HG03520 (cell line): ENCODE data around the gene DIPK1B.
"Not testable (repeated sequence)": the region's sequence is repeated elsewhere in the genome, so short reads cannot be mapped to it uniquely, and the experiment has no call there.

Experiments
- ATAC-seq: cut with Tn5 transposase; IDR thresholded peaks from one replicate; pipeline ENCODE4 v1.9.1; 2021; ENCODE audit warnings: mild to moderate bottlenecking, moderate library complexity; ENCODE audit not compliant: unreplicated experiment

Gene DIPK1B

DNA sequence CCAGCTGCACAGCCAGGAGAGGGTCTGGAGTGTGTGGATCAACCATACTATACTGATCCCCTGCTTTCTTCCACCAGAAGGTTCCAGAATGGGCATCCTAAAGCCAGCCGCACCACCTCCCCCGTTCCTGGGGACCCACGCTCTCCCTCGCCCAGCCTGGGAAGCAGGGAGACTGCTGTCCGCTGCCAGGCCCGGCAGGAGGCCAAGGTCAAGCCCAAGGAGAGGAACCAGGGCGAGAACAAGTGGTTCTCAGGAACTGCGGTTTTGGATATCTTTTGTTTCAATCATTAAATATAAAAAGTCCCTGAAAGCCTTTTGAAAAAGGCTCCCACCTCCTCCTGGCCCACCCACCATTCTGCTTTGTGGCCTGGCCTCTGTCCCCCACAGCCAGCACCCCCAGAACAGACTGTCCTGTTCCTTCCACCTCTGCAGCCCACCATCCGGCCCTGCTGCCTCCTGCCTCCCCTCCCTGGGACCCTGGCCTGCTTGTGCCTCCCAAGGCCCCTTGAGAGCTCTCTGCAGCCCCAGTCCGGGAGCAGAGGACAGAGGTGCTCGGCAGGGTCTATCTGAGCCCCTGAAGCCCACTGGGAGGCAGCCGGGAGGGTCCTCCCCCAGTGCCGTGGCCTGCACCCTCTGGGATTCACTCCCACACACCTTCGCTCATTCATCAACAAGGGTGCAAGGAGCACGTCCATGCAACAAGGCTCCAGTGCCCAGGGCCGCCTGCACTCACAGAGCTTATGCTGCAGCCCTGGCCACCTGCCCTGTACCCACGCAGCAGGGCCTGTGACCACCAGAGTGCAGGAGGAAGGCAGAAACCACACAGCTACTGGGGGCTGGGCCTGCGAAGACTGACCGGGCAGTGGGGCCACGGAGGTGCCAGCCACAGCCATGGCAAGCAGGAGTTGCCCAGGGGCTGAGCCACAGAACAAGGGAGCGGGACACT lies 36.6 kb downstream of the DIPK1B start:
- no peak for ATAC-seq

DNA sequence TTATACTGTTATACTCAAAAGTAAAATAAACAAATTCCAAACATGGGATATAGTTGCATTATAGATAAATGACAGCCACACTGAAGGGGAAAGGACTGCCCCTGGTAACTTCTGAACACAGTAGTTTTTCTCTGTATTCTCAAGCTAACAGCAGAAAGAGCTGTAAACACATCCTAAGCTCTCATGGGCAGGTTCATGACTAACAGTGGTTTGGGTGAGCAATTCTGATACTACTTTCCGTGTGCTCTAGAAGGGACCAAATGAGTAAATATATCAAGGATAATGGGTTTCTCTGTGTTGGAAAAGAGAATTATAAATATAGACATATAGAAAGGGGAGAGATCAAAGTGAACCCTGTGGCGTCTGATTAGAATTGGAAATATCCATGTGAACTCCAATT lies 38.2 kb downstream of the DIPK1B start:
- ATAC-seq: no peak

DNA sequence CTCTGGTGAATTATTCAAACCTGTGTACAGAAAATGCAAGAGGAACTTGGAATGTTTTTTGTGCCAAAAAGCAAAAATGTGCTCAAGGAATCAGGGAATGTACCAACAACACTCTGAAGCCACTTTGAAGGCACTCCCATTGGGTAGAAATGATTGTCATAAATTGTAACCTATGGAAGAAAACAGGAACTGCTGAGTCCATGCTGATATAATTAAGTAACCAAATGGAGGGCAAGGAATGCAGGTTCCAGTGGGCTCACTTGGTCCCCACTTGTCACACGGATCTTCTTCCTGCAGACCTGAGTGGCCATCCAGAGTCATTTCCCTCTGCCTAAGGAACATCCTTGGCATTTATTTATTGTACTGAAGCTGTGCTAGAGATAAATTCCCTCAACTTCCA lies 38.9 kb downstream of the DIPK1B start:
- no peak for ATAC-seq

DNA sequence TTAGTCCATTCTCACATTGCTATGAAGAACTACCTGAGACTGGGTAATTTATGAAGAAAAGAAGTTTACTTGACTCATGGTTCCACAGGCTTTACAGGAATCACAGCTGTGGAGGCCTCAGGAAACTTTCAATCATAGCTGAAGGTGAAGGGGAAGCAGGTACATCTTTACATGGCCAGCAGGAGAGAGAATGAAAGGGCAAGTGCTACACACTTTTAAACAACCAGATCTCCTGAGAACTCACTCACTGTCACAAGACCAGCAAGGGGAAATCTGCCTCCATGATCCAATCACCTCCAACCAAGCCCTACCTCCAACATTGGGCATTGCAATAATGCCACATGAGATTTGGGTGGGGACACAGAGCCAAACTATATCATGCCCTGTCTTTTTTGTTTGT lies 39.4 kb downstream of the DIPK1B start:
- no peak for ATAC-seq

DNA sequence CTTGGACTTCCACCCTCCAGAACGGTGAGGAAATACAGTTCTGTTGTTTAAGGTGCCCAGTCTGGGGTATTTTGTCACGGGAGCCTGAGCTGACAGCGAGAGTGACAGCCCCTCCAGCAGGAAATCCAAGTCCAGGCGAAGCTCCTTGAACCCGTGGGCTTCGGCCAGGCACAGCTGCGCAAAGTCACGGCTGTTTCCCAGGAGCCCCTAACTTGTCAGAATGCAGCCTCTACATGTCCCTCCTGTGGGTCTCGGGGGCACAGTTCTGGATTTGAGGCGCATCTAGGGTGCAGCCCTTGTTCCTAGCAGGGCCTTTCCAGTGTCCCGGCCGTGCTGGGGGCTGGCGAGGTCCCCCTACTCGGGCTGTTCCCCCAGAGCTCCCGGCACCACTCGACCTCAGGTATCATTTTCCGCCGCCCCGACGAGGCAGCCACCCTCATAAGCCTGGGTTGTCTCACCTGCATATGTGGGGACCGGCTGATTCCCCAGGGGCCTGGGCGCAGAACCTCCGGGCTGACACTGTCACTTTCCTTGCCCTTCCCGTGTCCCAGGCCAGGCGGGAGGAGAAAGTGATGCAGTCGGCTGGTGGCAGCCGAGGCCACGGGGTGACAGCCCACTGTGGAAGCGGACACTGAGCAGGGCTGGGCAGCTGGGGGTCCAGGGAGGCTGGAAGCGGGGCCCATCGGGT lies 41.1 kb downstream of the DIPK1B start:
- no peak for ATAC-seq

DNA sequence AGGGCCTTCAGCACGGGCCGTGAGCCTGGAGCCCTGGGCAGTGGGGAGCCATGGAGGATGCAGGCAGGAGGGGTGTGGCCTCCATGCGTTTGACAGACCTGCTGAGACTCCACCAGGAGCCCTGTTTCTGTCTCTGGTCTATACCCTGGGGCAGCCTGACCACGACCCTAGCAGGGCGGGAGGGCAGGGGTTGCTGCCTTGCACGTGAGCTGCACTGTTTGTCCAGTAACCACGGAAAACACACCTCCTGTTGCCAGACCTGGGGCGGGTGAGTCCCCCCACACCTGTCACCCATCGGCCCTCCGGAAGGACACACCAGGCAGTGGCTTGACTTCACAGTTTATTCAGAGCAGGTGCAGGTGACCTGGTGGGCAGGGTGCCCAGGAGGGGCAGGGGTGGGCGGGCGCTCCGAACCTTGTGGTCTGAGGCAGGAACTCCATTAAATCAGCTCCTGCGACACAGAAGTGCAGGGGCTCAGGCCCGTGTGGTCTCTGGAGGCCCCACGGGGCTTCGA lies 41.7 kb downstream of the DIPK1B start:
- ATAC-seq: no peak

DNA sequence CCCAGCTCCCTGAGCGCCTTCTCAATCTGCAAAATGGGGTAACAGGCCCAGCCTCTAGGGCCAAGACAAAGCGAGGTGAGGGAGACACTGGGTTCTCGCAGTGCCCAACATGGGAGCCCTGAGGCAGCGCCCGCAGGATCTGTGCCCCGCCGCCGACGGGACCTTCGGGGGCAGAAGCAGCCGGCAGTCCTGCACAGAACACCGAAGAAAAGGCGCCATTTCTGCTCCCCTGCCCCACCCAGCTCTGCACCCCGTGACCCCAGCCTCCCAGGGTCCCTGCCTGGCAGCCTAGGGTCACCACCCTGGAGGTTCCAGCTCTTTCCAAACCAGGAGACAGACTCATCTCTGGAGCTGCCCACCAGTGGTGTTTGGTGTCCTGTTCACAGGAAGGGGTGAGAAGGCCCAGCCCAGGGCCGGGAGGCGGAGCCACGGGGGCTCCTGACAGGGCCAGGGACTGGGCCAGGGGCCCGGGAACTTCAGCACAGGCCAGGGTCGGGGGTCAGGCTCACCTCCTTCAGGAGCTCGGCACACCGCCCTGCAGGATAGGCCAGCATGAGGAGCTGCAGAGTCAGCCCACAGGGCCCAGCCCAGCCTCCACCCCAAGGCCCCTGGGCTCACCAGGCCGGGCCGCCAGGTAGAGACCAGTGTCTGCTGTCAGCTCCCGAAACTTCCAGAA lies 42.4 kb downstream of the DIPK1B start:
- no peak for ATAC-seq

DNA sequence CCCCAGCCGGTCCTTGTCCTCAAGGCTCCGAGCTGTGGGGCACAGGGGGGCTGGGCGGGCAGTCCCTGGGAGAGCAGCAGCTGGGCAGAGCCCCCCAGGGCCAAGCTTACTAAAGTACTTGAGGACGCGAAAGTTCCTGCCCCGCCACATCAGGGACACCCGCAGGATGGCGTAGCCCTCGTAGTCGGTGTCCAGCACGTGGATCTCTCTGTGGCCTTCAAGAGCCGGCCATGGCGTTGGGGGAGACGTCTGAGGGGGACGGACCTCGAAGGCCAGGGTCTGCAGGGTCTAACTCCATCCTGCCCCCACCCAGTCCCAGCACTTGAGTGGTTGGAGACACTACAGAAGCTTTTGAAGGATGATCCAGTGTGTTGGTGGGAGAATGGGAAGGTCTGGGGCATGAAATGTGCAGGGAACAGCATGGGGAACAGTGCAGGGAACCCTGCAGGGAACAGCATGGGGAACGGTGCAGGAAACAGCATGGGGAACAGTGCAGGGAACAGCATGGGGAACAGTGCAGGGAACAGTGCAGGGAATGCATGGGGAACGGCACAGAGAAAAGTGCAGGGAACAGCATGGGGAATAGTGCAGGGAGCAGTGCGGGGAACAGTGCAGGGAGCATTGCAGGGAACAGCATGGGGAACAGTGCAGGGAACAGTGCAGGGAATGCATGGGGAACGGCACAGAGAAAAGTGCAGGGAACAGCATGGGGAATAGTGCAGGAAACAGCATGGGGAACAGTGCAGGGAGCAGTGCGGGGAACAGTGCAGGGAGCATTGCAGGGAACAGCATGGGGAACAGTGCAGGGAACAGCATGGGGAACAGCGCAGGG lies 43.1 kb downstream of the DIPK1B start:
- not testable (repeated sequence) for ATAC-seq

DNA sequence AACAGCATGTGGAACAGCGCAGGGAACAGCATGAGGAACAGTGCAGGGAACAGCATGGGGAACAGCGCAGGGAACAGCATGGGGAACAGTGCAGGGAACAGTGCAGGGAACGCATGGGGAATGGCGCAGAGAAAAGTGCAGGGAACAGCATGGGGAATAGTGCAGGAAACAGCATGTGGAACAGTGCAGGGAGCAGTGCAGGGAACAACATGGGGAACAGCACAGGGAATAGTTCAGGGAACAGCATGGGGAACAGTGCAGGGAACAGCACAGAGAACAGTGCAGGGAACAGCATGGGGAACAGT lies 43.7 kb downstream of the DIPK1B start:
- ATAC-seq: no peak

DNA sequence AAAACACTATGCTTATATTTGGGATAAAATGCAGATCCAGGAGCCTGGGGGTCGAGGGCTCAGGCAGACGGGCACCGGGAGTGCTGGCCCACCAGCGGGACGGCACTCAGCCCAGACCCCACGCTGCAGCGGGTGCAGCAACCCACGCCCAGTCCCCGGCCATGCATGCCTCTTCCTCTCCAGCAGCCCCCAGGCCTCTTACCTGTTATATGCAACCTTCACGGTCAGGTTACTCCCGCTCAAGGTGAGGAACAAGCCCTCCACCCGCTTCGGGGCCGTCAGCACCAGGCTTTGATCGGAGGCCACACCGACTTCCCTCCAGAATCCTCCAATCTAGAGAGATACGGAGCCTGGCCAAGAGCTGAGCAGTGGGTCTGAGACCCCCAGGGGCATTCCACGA lies 44.5 kb downstream of the DIPK1B start:
- ATAC-seq: no peak

DNA sequence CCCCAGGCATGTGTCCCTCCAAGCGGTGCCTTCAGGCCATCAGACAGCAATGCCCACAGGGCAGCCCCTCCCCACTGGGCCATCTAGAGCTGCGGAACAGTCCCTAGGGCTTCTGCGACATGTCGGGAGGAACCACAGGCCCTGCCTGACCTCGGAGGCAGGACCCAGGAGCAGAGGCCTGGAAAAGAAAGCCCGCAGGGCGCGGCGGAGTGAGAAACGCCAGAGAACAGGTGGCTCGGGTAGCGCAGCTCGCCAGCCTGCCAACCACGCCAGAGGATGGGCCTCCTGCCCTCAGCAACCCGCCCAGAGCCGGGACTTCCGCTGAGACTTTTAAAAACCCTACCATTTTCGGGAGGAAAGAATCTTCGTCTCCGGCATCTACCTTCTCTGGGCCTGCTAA lies 45.0 kb downstream of the DIPK1B start:
- no peak for ATAC-seq

DNA sequence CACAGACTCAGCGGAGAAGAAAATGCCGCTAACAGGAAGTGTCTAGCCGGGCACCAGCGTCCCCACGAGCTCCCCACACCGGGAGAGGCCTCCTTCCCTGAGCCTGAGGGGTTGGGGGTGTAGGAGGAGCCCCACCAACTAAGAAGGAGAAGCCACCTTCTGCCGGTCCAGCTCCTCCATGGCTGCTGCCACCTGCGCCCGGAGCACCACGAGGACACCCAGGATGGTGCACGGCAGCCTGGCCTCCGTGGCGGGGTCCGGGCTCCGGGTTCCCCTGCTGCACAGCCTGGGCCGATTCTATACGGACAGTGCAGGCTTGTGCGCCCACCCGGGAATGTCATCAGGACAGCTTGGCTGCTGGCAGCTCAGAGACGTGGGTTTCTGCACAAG lies 45.4 kb downstream of the DIPK1B start:
- no peak for ATAC-seq

DNA sequence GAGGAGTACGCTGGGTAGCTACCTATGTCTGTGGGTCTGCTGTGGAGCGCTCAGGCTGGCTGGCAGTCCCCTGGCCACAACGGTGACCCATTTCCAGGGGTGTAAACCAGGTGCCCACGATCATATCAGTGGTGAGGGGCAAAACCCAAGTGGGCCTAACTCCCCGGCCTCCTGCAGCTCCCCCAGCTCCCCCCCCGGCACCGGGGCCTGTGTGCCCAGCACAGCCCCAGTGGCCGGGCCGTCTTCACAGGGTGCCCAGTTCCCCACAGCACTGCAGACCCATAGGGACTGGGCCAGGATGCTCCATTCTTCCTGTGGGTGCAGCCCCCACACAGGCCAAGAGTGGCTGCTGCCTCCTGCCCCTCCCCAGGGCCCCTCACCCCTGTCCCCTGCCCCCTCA lies 46.6 kb downstream of the DIPK1B start:
- ATAC-seq: no peak

DNA sequence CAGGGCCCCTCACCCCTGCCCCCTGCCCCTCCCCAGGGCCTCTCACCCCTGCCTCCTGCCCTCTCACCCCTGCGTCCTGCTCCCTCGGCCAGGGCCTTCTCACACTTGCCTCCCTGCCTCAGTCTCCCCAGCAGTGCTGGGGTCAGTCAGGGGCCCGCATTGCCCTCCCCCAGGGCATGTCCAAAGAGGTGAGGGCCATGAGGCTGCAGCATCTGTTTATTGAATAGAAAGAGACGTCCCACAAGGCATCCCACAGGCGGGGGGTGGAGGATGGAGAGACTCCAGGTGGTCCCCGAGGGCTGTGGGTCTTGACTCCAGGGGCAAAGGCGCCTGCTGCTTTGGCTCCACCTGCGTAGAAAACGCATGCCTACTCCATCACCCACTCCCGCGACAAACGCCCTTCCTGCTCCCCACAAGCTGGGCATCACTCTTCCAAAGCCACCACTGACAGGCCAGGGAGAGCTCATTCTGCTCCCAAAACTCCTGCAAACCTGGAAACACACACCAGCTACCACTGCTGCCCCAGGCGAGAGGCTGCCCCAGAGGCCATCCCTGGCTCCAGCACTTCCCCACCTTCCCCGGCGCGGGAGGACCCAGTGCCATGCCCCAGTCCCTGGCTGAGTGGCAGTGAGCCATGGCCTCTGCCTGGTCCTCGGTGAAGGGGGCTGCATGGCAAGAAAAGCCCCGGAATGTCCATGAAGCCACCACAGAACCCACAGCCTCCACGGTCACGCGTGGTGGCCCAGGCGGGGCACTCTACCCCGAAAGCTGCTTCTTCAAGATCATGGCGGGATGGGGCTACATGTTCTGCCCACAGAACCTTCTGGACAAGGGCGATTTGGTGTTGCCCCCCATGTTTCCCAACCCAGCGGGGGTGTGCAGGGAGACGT lies 47.3 kb downstream of the DIPK1B start:
- ATAC-seq: no peak

DNA sequence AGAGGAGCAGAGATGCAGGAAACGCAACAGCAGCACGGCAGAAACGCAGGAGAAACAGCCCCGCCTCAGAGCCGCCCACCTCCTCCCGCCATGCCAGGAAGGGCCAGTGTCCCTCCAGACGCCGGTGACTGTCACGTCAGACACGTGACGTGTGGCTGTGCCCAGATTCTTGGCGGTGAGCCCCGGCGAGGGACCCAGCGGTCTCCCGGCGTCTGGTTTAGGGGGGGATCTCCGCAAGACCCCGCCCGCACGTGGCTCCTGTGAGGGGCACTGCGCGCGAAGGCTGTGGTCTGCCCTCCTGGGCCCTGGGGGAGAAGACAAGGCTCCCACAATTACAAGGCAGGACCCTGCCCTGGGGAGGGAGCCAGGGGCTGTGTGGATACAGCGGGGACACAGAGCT lies 48.1 kb downstream of the DIPK1B start:
- ATAC-seq: no peak

DNA sequence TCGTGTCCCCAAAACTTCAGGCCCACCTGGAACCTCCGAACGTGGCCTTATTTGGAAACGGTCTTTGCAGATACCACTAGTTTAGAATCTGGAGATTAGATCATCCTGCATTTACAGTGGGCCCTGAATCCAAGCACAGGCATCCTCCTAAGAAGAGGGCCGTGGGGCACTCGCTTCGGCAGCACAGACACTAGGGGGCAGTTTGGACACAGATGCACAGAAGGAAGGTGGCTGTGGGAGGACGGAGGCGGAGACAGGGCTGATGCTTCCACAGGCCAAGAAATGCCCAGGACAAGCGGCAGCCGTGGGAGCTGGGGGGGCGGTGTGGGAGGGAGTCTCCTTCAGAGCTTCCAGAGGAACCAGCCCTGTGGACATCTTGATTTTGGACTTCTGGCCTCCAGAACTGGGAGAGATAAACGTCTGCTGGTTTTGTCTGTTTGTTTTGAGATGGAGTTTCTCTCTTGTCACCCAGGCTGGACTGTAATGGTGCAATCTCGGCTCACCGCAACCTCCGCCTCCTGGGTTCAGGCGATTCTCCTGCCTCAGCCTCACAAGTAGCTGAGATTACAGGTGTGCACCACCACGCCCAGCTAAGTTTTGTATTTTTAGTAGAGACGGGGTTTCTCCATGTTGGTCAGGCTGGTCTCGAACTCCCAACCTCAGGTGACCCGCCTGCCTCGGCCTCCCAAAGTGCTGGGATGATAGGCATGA lies 48.6 kb downstream of the DIPK1B start:
- not testable (repeated sequence) for ATAC-seq

DNA sequence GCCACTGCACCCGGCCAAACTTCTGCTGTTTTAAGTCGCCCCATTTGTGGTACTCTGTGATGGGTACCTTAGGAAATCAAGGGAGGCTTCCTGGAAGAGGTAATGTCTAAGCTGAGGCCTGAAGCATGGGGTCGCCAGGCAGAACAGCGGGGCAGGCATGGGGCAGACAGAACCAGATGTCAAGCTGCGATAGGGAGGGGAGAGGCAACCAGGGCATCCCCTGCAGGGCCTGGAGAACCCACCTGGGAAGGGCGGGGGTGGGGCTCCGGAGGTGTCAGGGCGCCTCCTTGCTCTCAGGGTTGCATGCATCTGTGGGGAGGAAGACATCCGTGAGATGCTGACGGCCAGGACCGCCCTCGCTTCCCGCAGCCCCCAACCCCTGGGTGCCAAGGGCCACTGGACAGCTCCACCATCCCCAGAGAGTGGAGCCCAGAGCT lies 49.2 kb downstream of the DIPK1B start:
- no peak for ATAC-seq

DNA sequence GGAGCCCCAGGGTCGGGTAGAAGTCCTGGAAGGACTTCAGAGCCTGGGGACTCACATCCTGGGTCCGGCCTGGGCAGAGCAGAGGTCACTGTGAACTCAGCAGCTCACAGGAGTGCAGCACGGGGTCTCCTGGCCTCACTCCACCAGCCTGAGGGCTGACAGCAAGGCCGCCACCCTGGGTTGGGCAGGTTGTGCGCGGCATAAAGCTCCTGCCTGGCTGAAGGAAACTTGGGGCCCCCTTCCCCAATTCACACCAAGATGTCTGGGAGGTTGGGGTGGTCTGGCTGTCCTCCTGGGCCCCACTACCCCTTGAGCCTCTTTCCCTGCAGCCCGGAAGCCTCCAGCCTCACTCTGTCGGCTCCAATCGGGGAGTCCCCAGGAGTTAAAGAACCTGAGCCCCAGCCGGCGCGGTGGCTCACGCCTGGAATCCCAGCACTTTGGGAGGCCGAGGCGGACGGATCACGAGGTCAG lies 49.9 kb downstream of the DIPK1B start:
- no peak for ATAC-seq
